ENCODE results near the gene NDUFAF3. TPM values are rescaled to one million over a fixed set of nuclear protein-coding genes. Genes with fewer than 3 reads are reported as not detected.

The NDUFAF3 gene
- total RNA-seq, 1 experiment from 2014 or later: 38.8 TPM

- no TSS peak for BruUV-seq (replicated peaks)
Measured at GRCh38 chr3:49018707-49019006, 3.3 kb upstream of the NDUFAF3 start.

GRCh38 chr3:49019941-49020329 is 2.0 kb upstream of the NDUFAF3 start:
- H3K4me1 ChIP-seq (replicated peaks; ENCODE audit: insufficient read depth): peaks cover 30% of the 10 kb centered on the region
- DNase-seq: no peak

More at GRCh38 chr3:49018707-49019006, 3.3 kb upstream of the NDUFAF3 start:
- DNase-seq: no peak
- intact Hi-C loops (cut with micrococcal nuclease; ENCODE audit: unreplicated experiment): no loop called here
- no peaks in the 10 kb centered on the region for H3K9me2 ChIP-seq (ENCODE audit: insufficient read depth)
- CTCF ChIA-PET: no interaction called here
- H3K27ac ChIP-seq: peak overlapping the region; percentile 46
- TF ChIP-seq EZH2 (IDR thresholded peaks at IDR 0.05; ENCODE audit: low read depth): no peak
- no peak for TF ChIP-seq CTCF (conservative IDR thresholded peaks at IDR 0.05)
- POLR2A ChIA-PET (ENCODE audit: unreplicated experiment): interaction anchor here (0.6 kb wide), 1 partner anchor 71 kb away, joined by 4 read pairs; no protein-coding TSS in a partner anchor
- H2AFZ ChIP-seq: peak overlapping the region; percentile 80
- no peaks in the 10 kb centered on the region; the same call in 1 of the 2 replicates for H4K20me1 ChIP-seq (ENCODE audit: insufficient read depth)
- no peaks in the 10 kb centered on the region for H3K9me3 ChIP-seq (ENCODE audit: insufficient read depth, low read depth)
- H3K27me3 ChIP-seq (ENCODE audit: insufficient read depth, low read depth): no peaks in the 10 kb centered on the region
- peaks cover 38% of the 10 kb centered on the region for H3K79me2 ChIP-seq (ENCODE audit: low read depth)
- H3K4me2 ChIP-seq: peak overlapping the region; percentile 92
- peak overlapping the region; percentile 70 for H3K4me3 ChIP-seq
- peaks cover 28% of the 10 kb centered on the region for H3K4me1 ChIP-seq (replicated peaks; ENCODE audit: insufficient read depth)
- peaks cover 45% of the 10 kb centered on the region for H3F3A ChIP-seq (ENCODE audit: insufficient read depth, low read depth)
- no peaks in the 10 kb centered on the region for H3K36me3 ChIP-seq (ENCODE audit: low read depth)

More at GRCh38 chr3:49019941-49020329, 2.0 kb upstream of the NDUFAF3 start:
- no peaks in the 10 kb centered on the region for H3K9me2 ChIP-seq (ENCODE audit: insufficient read depth)
- peak overlapping the region; percentile 70 for H3K4me3 ChIP-seq
- TF ChIP-seq EZH2 (IDR thresholded peaks at IDR 0.05; ENCODE audit: low read depth) (no peak), CTCF (conservative IDR thresholded peaks at IDR 0.05) (no peak)
- H3K27me3 ChIP-seq (ENCODE audit: insufficient read depth, low read depth): no peaks in the 10 kb centered on the region
- H2AFZ ChIP-seq: no peak overlapping the region
- H4K20me1 ChIP-seq (ENCODE audit: insufficient read depth): no peaks in the 10 kb centered on the region
- ChIA-PET POLR2A (ENCODE audit: unreplicated experiment) (interaction anchor here (0.5 to 3.7 kb wide), 4 partner anchors 13 to 74 kb away, joined by 3 to 22 read pairs (median 8); partner anchors contain the start of genes QRICH1 and WDR6), CTCF (interaction anchor here (0.6 kb wide), 1 partner anchor 34 kb away, joined by 15 read pairs; no protein-coding TSS in a partner anchor)
- no TSS peak for BruUV-seq (replicated peaks)
- H3K36me3 ChIP-seq (ENCODE audit: low read depth): no peaks in the 10 kb centered on the region
- peak overlapping the region; percentile 92 for H3K4me2 ChIP-seq
- no peaks in the 10 kb centered on the region for H3K9me3 ChIP-seq (ENCODE audit: insufficient read depth, low read depth)
- no peak overlapping the region for H3K27ac ChIP-seq
- intact Hi-C loops (cut with micrococcal nuclease; ENCODE audit: unreplicated experiment): no loop called here
- peaks cover 44% of the 10 kb centered on the region for H3K79me2 ChIP-seq (ENCODE audit: low read depth)
- peaks cover 50% of the 10 kb centered on the region for H3F3A ChIP-seq (ENCODE audit: insufficient read depth, low read depth)
